Astrocyte of the cerebellum (primary cell): ENCODE data around the gene RGL2.

Experiments used
- DNase-seq: peaks from one replicate; pipeline ENCODE4 v3.0.0-alpha.2; 2011; ENCODE audit warnings: low read depth
- H3K4me3 ChIP-seq: 2 replicates; pipeline ENCODE4 v1.5.1; 2011; ENCODE audit warnings: mild to moderate bottlenecking, low read depth, low read length, moderate library complexity
- CTCF ChIP-seq: IDR thresholded peaks from 2 replicates; pipeline ENCODE4 v1.5.1; 2012; ENCODE audit warnings: low read length, low read depth, moderate library complexity, mild to moderate bottlenecking; ENCODE audit errors: missing control alignments
- in situ Hi-C: cut with HindIII; loops from 2 replicates; pipeline ENCODE4 v1.10.0; 2017; ENCODE audit warnings: low sequenced_read_pairs

RGL2 gene

GRCh38 chr6:33316603-33317418 lies 18.1 kb upstream of the RGL2 start:
- H3K4me3 ChIP-seq: peak overlapping the region; percentile 51
- no peak for DNase-seq
- no peak for TF ChIP-seq CTCF
- in situ Hi-C loops: no loop called here

GRCh38 chr6:33315793-33316602 lies 17.3 kb upstream of the RGL2 start:
- no peak overlapping the region for H3K4me3 ChIP-seq
- no peak for TF ChIP-seq CTCF
- in situ Hi-C loops: no loop called here
- no peak for DNase-seq

- no peak for DNase-seq
- in situ Hi-C loops: no loop called here
Observed at GRCh38 chr6:33314943-33315792, 16.4 kb upstream of the RGL2 start.

GRCh38 chr6:33314515-33314942 lies 15.8 kb upstream of the RGL2 start:
- no peak for DNase-seq
- no peak for TF ChIP-seq CTCF
- peak overlapping the region; percentile 84 for H3K4me3 ChIP-seq
- in situ Hi-C loops: no loop called here

More at GRCh38 chr6:33314943-33315792, 16.4 kb upstream of the RGL2 start:
- no peak for TF ChIP-seq CTCF
- H3K4me3 ChIP-seq: peak overlapping the region; percentile 84

GRCh38 chr6:33313709-33314514 lies 15.2 kb upstream of the RGL2 start, which contains the start of gene TAPBP:
Gene TAPBP (minus strand): TSS chr6:33314078. CDS start chr6:33314041, 37 bp downstream.
- in situ Hi-C loops: no loop called here
- DNase-seq: no peak
- peak within 1 kb of the TSS; percentile 84 for H3K4me3 ChIP-seq
- no peak for TF ChIP-seq CTCF
